Aorta (tissue), 5 donors: ENCODE measurements around the gene ALPL. TPM values are rescaled to one million over a fixed set of nuclear protein-coding genes. Genes with fewer than 3 reads are reported as not detected.

ENCODE experiments used
- ATAC-seq: fragments of 200-7000 bp; cut with Tn5 transposase; one replicate; pipeline ENCODE4 v1.9.1; 2022; ENCODE audit warnings: moderate library complexity; ENCODE audit not compliant: low FRiP score
- DNase-seq, 2 donors: peaks; one replicate each; pipeline ENCODE4 v3.0.0-alpha.2; 2020
- H3K27ac ChIP-seq, 2 donors: one replicate each; pipeline ENCODE4 v1.5.1; 2013; ENCODE audit warnings: low read length in 2 of 2, mild to moderate bottlenecking in 2 of 2, moderate library complexity in 2 of 2, control low read depth in 1 of 2, inconsistent platforms in 1 of 2, low read depth in 1 of 2
- H3K27me3 ChIP-seq, 2 donors: one replicate each; pipeline ENCODE4 v1.6.1; 2013; ENCODE audit warnings: control low read depth in 1 of 2, low read length in 1 of 2, mild to moderate bottlenecking in 1 of 2, moderate library complexity in 1 of 2; ENCODE audit not compliant: insufficient read depth in 2 of 2, control insufficient read depth in 1 of 2
- H3K36me3 ChIP-seq, 2 donors: one replicate each; pipeline ENCODE4 v1.6.1; 2013; ENCODE audit warnings: control low read depth in 1 of 2, low read length in 1 of 2, mild to moderate bottlenecking in 1 of 2; ENCODE audit not compliant: insufficient read depth in 2 of 2, control insufficient read depth in 1 of 2
- H3K4me1 ChIP-seq, 2 donors: one replicate each; pipeline ENCODE4 v1.6.1; 2013; ENCODE audit warnings: low read length in 2 of 2, control low read depth in 1 of 2, mild to moderate bottlenecking in 1 of 2, moderate library complexity in 1 of 2; ENCODE audit not compliant: insufficient read depth in 2 of 2, control insufficient read depth in 1 of 2
- H3K4me3 ChIP-seq, 2 donors: one replicate each; pipeline ENCODE4 v1.5.1; 2013; ENCODE audit warnings: low read length in 2 of 2, control low read depth in 1 of 2, mild to moderate bottlenecking in 1 of 2
- H3K9me3 ChIP-seq: one replicate; pipeline ENCODE4 v1.6.1; 2013; ENCODE audit warnings: mild to moderate bottlenecking, low read length; ENCODE audit not compliant: control insufficient read depth
- WGBS, 2 donors: extraction: QIAGEN DNeasy Blood & Tissue Kit; methylation state at CpG; one replicate each; pipeline ENCODE4 v1.1.7; 2013; 5-methylcytosine and 5-hydroxymethylcytosine counted together
- intact Hi-C, 2 donors: fragments of 100-400 bp; cut with DNase I; formaldehyde crosslinking; loops; one replicate each; pipeline versions ENCODE4 v1.14.2 to v1.15.0; 2022
- polyA plus RNA-seq, 2 donors: library from polyadenylated mRNA; stranded (reverse); fragments of 200-250 nt; gene quantifications; one replicate each; pipeline ENCODE4 v1.2.3, GENCODE V29; 2013
- total RNA-seq, 2 donors: library from RNA; stranded (reverse); fragmentation: NEBNext Ultra II Directional; extraction: Animal tissue kit (Norgen Biotek cat#: 25700); gene quantifications; one replicate each; pipeline ENCODE4 v1.2.1, GENCODE V29; 2021
- donor health status: healthy with polysubstance abuse.
- donor health status: Bipolar disorder and iron deficiency.
- donor health status: DM: no; HTN: no; CAD: no.
- donor health status: DM: no; HTN: no; CAD: no.
- donor health status: DM: yes; HTN: yes; CAD: no.

The ALPL gene
- total and polyA plus RNA-seq, 4 donors, result 2.5 to 22.3 (median 5.5) TPM

GRCh38 chr1:21532496-21532895 is 23.3 kb downstream of the ALPL start:
- 65 to 74% methylated on average over 3 of the region's 3 CpGs for WGBS, 2 donors
- no peaks in the 10 kb centered on the region for H3K36me3 ChIP-seq
- H3K27me3 ChIP-seq, result no peaks in the 10 kb centered on the region
- ATAC-seq, result no peak
- H3K4me3 ChIP-seq, result no peak overlapping the region
- H3K4me1 ChIP-seq, result no peaks in the 10 kb centered on the region
- H3K9me3 ChIP-seq, result no peaks in the 10 kb centered on the region
- H3K27ac ChIP-seq, result no peak overlapping the region
- no peak for DNase-seq
- intact Hi-C loops, result no loop called here

GRCh38 chr1:21532992-21533534 is 23.8 kb downstream of the ALPL start:
- no peaks in the 10 kb centered on the region for H3K27me3 ChIP-seq
- DNase-seq, result no peak
- no peak overlapping the region for H3K27ac ChIP-seq
- ATAC-seq, result no peak
- no peaks in the 10 kb centered on the region for H3K36me3 ChIP-seq
- H3K4me1 ChIP-seq, result no peaks in the 10 kb centered on the region
- 83 to 92% methylated on average over 4 of the region's 4 CpGs for WGBS, 2 donors
- intact Hi-C loops, result no loop called here
- H3K4me3 ChIP-seq, result no peak overlapping the region
- no peaks in the 10 kb centered on the region for H3K9me3 ChIP-seq

GRCh38 chr1:21534146-21534545 is 24.9 kb downstream of the ALPL start:
- H3K4me1 ChIP-seq, result no peaks in the 10 kb centered on the region
- no peak overlapping the region for H3K4me3 ChIP-seq
- H3K27ac ChIP-seq, result no peak overlapping the region
- H3K27me3 ChIP-seq, result no peaks in the 10 kb centered on the region
- ATAC-seq (no peak), DNase-seq (no peak)
- intact Hi-C loops, result no loop called here
- no peaks in the 10 kb centered on the region for H3K9me3 ChIP-seq
- 95% methylated on average over 5 of the region's 5 CpGs for WGBS, 2 donors
- H3K36me3 ChIP-seq, result no peaks in the 10 kb centered on the region

GRCh38 chr1:21534674-21535378 is 25.6 kb downstream of the ALPL start:
- ATAC-seq, result no peak
- no peaks in the 10 kb centered on the region for H3K36me3 ChIP-seq
- no peak overlapping the region for H3K27ac ChIP-seq
- no peaks in the 10 kb centered on the region for H3K27me3 ChIP-seq
- no peak overlapping the region for H3K4me3 ChIP-seq
- DNase-seq, result no peak
- intact Hi-C loops, result no loop called here
- H3K4me1 ChIP-seq, result no peaks in the 10 kb centered on the region
- no peaks in the 10 kb centered on the region for H3K9me3 ChIP-seq
- WGBS, 2 donors, result 67 to 68% methylated on average over 11 of the region's 11 CpGs

- WGBS, 2 donors, result 5 to 7% methylated on average over 2 of the region's 2 CpGs
- Histone ChIP-seq H3K27ac (no peak overlapping the region), H3K4me3 (no peak overlapping the region), H3K27me3 (no peaks in the 10 kb centered on the region), H3K4me1 (no peaks in the 10 kb centered on the region), H3K36me3 (no peaks in the 10 kb centered on the region), H3K9me3 (no peaks in the 10 kb centered on the region)
- ATAC-seq, result peak; percentile 45
- DNase-seq, result no peak
- intact Hi-C loops, result no loop called here
Observed at GRCh38 chr1:21536218-21536617, 27.0 kb downstream of the ALPL start.

- Histone ChIP-seq H3K36me3 (no peaks in the 10 kb centered on the region), H3K27me3 (no peaks in the 10 kb centered on the region), H3K4me3 (no peak overlapping the region), H3K27ac (no peak overlapping the region), H3K4me1 (no peaks in the 10 kb centered on the region), H3K9me3 (no peaks in the 10 kb centered on the region)
- DNase-seq (no peak), ATAC-seq (peak; percentile 9)
- intact Hi-C loops, result no loop called here
- WGBS, 2 donors, result 34 to 45% methylated on average over 11 to 12 of the region's 12 CpGs
Observed at GRCh38 chr1:21537511-21537931, 28.3 kb downstream of the ALPL start.

GRCh38 chr1:21537932-21538630 is 28.9 kb downstream of the ALPL start:
- WGBS, 2 donors, result 59 to 66% methylated on average over 27 of the region's 27 CpGs
- intact Hi-C loops, result no loop called here
- no peak for DNase-seq

GRCh38 chr1:21539933-21540332 is 30.7 kb downstream of the ALPL start:
- WGBS, 2 donors, result 78 to 83% methylated on average over 13 of the region's 13 CpGs
- Histone ChIP-seq H3K27ac (no peak overlapping the region), H3K27me3 (no peaks in the 10 kb centered on the region), H3K36me3 (no peaks in the 10 kb centered on the region), H3K9me3 (no peaks in the 10 kb centered on the region), H3K4me3 (no peak overlapping the region), H3K4me1 (no peaks in the 10 kb centered on the region)
- intact Hi-C loops, result no loop called here
- ATAC-seq (no peak), DNase-seq (no peak)

More at GRCh38 chr1:21537932-21538630, 28.9 kb downstream of the ALPL start:
- H3K27me3 ChIP-seq, result no peaks in the 10 kb centered on the region
- no peak overlapping the region for H3K4me3 ChIP-seq
- ATAC-seq, result no peak
- no peaks in the 10 kb centered on the region for H3K36me3 ChIP-seq
- no peak overlapping the region for H3K27ac ChIP-seq
- no peaks in the 10 kb centered on the region for H3K4me1 ChIP-seq
- no peaks in the 10 kb centered on the region for H3K9me3 ChIP-seq

- DNase-seq, result no peak
- no peaks in the 10 kb centered on the region for H3K36me3 ChIP-seq
- no peaks in the 10 kb centered on the region for H3K27me3 ChIP-seq
- H3K9me3 ChIP-seq, result no peaks in the 10 kb centered on the region
- H3K27ac ChIP-seq, result no peak overlapping the region
- intact Hi-C loops, result no loop called here
- H3K4me1 ChIP-seq, result no peaks in the 10 kb centered on the region
- WGBS, 2 donors, result 71 to 79% methylated on average over 6 of the region's 6 CpGs
- ATAC-seq, result no peak
- H3K4me3 ChIP-seq, result no peak overlapping the region
Observed at GRCh38 chr1:21541329-21541728, 32.1 kb downstream of the ALPL start.
